SH-SY5Y (cell line): ENCODE measurements around the gene PFKP.

ENCODE experiments used
- GATA2 ChIP-seq: IDR thresholded peaks from 2 replicates; pipeline ENCODE4 v1.6.1; 2011; ENCODE audit warnings: mild to moderate bottlenecking, low read depth, low read length
- GATA3 ChIP-seq: IDR thresholded peaks from 2 replicates; pipeline ENCODE4 v1.6.1; 2011; ENCODE audit warnings: low read depth, mild to moderate bottlenecking, low read length, moderate library complexity

PFKP gene

DNA sequence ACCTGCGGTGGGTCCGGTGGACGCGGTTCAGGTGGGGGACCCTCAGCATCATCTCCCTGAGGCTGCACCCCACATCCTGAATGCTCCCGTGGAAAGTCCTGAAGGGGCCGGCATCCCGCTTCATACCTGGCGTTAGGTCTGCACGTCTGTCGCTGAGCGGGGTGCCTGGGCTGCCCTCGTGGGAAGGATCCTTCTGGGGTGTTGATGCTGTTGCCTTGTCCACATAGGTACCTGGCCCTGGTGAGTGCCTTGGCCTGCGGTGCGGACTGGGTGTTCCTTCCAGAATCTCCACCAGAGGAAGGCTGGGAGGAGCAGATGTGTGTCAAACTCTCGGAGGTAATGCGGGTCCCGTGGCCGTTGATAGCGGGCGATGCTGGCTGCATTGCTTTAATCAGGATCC is 37.8 kb downstream of the PFKP start:
- TF ChIP-seq GATA3 (no peak), GATA2 (no peak)

DNA sequence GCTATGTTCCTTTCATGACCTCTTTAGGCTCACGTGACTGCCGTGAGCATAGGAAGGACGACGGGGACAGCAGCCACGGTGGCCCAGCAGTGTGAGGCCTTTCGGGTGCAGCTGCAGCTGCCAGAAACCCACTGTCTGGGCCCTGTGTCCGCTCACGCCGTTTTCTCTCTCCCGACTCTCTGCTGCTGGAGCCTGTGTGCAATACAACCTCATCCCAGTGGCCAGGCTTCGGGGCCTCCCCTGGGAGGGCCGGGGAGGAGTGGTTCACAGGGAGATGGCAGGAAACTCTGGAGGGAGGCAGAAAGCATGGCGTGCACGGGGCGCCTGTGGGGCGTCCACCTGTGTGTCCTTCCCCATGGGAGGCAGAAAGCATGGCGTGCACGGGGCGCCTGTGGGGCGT is 38.6 kb downstream of the PFKP start:
- TF ChIP-seq GATA2: no peak
- no peak for TF ChIP-seq GATA3

DNA sequence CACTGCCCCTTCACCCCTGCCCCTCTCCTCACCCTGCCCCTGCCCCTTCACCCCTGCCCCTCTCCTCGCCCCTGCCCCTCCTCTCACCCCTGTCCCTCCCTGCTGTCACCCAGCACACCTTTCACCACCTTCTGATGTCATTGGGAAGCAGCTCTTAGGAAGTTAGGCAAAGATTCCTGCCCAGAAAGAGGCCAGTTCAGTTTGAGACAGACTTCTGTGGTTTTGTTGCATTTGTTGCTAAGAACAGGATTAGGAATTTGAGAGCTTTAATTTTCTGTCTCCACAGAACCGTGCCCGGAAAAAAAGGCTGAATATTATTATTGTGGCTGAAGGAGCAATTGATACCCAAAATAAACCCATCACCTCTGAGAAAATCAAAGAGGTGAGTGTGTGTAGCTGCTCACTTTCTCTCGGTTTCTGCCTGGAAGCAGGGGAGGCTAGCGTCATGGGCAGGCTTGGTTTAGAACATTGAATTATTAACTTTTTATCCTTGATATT is 39.6 kb downstream of the PFKP start:
- TF ChIP-seq GATA2 (no peak), GATA3 (no peak)

DNA sequence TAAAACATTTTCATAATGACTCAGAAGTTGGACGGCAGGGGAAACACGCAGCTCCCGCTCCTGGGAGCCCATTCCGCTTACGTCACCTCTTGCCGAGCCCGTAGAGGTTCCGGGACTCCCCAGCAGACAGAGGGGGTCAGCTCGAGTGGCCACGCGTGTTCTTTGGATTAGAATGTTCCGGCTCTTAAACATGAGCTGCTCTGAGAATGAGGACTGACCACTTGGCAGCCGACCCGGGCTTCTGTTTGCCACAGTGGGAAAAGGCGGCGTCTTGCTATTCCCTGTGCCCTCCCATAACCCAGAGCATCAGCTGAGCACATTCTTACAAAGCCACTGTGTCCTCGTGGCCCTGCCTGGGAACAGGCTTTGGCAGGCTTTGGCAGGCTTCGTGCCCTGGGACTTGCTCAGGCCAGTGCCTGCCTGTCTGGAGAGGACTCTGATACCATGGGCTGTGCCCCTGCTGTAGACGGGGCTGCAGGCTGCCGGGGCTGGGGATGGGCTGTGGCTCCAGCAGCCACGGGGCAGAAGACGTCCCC is 40.1 kb downstream of the PFKP start:
- TF ChIP-seq GATA2: no peak
- TF ChIP-seq GATA3: no peak

DNA sequence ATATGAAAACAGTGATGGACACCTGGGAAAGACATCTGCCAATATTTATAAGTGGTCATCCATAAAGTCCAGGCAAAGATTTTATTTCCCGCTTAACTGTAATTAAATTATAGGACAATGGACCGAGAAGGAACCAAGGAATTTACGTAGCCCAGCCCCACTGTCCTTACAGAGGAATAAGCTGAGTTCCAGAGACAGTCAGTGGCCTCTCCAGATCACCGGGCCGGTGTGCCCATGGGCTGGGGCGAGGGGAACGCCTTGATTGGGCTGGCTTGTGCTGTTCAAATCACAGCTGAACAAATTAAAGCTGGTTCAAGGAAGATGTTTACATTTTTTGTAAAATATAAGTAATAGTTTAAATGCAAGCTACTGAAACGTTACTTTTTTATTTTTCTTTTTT is 40.7 kb downstream of the PFKP start:
- TF ChIP-seq GATA2 (no peak), GATA3 (no peak)

DNA sequence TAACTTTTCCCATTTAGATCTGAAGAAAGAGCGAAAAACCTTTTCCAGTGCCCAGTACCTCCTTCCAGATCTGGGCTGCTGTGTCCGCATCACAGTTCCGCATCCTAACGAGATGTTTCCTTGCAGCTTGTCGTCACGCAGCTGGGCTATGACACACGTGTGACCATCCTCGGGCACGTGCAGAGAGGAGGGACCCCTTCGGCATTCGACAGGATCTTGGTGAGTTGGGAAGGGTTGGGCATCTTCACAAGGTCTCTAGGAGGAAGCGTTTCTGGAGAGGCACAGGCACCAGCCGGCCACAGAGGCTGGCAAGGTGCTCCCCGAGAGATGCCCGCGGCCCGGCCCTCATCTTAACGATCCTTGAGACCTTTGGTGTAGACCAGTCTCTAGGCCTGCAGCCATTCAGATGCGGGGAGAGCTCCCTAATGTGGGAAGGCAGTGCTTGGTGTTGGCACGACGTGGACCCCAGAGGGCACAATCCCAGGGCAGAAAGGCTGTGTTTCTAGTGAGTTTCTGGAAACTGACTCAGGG is 41.3 kb downstream of the PFKP start:
- TF ChIP-seq GATA3 (no peak), GATA2 (no peak)

DNA sequence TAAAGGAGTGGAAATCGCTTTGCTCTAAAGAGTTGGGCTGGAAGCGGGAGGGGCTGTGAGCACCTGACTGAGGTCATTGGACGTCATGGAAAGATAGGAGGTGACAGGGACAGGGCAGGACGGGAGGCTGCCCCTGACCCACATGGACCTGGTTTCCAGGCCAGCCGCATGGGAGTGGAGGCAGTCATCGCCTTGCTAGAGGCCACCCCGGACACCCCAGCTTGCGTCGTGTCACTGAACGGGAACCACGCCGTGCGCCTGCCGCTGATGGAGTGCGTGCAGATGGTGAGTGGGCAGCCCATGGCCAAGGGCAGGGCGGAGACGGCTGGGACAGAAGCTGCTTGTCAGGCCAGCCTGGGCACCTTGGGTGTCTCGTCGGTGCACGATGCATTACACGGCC is 41.8 kb downstream of the PFKP start:
- TF ChIP-seq GATA2 (no peak), GATA3 (no peak)

DNA sequence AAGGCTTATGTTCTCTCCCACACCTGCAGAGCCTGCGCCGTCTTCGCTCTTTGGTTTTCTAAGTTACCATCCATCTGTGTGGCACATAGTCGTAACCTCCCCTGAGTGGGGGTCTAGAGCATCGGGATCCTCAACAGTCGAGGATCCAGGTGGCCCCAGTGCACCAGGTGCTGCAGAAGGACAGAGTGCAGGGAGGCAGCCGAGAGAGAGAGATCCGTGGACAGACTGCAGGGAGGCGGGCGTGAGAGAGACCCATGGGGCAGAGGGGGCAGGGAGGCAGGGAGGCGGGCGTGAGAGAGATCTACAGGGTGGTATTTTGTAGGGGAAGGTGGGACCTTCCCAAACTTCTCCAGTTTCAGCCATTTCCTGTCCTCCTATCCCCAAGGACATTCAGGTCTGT is 42.3 kb downstream of the PFKP start:
- TF ChIP-seq GATA2: no peak
- TF ChIP-seq GATA3: no peak

DNA sequence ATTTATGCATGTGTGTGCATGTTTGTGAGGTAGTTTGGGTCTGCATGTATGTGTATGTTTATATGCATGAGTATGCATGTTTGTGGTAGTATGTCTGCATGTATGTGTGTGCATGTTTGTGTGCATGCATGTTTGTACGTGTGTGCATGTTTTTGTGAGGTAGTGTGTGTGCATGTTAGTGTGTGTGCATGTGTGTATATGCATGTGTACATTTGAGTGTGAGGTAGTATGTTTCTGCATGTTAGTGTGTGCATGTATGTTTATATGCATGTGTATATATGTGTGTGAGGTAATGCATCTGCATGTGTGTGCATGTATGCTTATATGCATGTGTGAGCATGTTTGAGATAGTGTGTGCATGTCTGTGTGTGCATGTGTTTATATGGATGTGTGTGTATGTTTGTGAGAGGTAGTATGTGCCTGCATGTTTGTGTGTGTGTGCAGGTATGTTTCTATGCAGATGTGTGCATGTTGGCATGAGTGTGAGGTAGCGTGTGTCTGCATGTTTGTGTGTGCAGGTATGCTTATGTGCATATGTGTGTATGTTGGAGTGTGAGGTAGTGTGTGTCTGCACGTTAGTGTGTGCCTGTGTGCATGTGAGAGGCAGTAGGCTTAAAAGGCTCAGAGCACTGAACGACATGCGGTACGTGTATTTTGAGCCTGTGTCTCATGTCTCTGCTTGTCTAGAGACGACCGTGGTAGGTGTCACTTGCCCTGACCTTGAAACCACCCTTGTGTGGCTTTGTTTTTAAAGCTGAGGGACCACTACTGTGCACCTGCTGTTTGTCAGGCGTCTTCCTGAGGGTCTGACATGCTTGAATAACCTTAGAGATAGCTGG is 43.7 kb downstream of the PFKP start:
- TF ChIP-seq GATA3: no peak
- no peak for TF ChIP-seq GATA2

DNA sequence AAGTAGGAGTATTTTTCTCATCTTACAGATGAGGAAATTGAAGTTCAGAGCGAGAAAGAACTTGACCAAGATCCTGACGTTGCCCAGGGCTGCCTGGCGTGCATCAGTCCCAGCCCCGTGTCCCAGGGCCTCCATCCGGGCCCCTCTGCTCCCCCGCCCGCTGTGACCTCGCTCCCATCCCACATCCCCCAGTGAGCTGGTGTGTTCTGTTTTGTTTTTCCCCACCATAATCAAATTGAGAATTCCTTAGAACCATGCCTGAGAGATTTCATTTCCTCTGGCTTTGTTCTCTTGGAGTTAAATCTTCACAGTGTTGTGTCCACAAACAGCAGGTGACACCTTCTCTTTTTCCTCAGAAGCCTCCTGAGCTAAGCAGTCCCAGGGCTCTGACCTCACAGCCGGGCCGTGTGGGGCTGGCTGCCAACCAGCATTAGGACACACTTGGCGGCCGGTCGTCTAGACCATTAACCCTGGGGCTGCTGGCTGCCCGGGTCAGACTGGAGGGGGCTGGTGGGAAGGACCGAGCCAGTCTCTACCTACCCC is 44.3 kb downstream of the PFKP start:
- TF ChIP-seq GATA3: no peak
- no peak for TF ChIP-seq GATA2

DNA sequence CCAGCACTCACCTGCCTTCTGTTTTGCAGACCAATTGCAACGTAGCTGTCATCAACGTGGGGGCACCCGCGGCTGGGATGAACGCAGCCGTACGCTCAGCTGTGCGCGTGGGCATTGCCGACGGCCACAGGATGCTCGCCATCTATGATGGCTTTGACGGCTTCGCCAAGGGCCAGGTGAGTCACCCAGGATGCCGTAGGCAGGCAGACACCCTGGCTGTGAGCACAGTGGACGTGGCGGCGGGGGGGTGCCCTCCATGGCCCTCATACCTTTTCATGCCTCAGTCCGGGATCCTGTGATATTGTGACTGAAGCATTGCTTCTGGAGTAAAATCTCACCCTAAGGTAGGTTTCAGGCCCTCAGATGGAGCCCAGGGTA is 46.0 kb downstream of the PFKP start:
- no peak for TF ChIP-seq GATA3
- TF ChIP-seq GATA2: no peak

DNA sequence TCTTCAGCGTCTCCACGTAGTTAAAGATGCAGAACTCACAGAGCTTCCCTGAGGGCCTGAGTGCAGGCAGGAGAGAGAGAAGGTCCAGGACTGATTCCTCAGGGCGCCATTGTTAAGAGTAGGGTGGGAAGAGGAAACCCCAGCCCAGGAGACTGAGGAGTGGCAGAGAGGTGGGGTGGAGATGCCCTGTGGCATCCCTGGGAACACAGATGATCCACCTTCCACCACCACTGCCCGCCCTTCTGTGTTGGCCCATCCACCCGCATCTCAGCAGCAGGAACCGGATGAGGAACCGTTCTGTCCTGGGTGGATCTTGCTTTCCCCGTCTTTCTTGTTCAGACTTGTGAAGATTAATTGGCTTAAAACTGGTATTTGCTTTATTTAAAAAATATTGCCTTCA is 48.3 kb downstream of the PFKP start:
- TF ChIP-seq GATA3: no peak
- TF ChIP-seq GATA2: no peak

DNA sequence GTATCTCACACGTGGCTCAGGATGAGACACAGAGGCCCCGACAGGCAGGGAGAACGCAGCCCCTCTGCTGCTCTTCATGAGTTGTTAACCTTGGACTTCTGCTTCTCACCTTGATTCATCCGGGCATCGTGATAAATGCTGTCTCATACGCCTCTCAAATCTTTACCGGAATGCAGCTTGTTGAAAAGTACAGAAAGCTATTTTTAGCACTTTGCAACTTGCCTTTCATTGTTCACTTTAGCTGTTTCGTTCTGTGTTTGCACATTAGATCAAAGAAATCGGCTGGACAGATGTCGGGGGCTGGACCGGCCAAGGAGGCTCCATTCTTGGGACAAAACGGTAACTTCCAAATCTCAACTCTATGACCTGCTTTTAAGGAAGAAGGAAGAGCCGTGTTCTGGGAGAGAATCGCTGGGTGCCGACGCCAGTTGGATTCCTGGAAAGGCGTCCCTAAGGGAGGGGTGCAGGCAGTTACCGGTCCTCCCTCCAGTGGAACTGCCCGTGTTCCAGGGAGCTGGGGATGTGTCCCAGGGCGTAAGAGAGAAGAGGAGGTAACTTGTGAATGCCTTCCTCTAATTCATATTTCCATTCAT is 49.3 kb downstream of the PFKP start:
- no peak for TF ChIP-seq GATA2
- TF ChIP-seq GATA3: no peak

DNA sequence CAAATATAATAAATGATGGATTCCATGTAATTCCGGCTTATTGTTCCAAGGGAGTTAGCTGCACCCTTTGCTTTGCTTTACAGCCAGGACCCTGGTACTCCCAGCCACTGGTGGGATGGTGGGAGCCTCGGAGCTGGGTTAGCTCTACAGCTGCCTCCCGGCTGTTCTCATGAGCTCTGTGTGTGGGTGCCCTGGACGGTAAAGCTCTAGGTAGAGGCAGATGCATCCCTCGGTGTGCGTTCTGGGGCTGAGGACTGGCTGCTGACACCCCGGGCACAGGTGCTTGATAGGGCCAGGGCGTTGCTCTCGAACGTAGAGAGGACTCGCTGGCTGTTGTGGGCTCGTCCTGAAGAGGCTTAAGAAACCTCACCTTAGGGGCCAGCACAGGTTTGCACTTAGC is 50.1 kb downstream of the PFKP start:
- TF ChIP-seq GATA3 (no peak), GATA2 (no peak)
